ENCODE results near the gene PITPNM3.

- no peak for TF ChIP-seq CTCF (IDR thresholded peaks at IDR 0.05; ENCODE audit: poor library complexity)
- no peak for TF ChIP-seq EZH2 (IDR thresholded peaks at IDR 0.05; ENCODE audit: borderline replicate concordance)
- no peak for TF ChIP-seq EZH2phosphoT487 (IDR thresholded peaks at IDR 0.05; ENCODE audit: low read depth, severe bottlenecking, unreplicated experiment)
Observed at GRCh38 chr17:6496640-6497441, 59.5 kb downstream of the PITPNM3 start.

All from hepatocyte (in vitro differentiated cells).